ENCODE data around the gene CRMP1. TPM values are rescaled to one million over a fixed set of nuclear protein-coding genes. Genes with fewer than 3 reads are reported as not detected.
"Not testable (repeated sequence)": the region's sequence is repeated elsewhere in the genome, so short reads cannot be mapped to it uniquely, and the experiment has no call there.

CRMP1 gene
- total RNA-seq, 1 experiment from 2014 or later, result 77.5 TPM

DNA sequence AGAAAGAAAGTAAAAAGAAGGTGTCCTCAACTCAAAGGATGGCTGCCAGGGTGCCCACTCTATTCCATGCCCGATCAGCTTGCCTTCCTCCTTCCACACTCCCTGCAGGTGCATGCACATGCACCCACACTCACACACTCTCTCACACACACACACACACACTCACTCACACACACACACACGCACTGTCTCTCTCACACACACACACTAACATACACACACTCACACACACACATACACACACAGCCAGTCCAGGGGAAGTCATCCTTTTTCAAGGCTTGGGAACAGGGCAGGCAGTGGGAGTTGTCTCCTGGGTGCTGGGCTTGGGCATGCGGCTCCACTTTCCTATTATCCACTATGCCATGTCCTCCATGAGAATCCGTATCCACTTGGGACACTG, 50.4 kb downstream of the CRMP1 start:
- no peak for DNase-seq (ENCODE audit: low spot score)
- no peak for TF ChIP-seq EZH2 (IDR thresholded peaks at IDR 0.05; ENCODE audit: borderline replicate concordance, low read depth, low read length, poor library complexity, severe bottlenecking)
- TF ChIP-seq, protein P1, sequence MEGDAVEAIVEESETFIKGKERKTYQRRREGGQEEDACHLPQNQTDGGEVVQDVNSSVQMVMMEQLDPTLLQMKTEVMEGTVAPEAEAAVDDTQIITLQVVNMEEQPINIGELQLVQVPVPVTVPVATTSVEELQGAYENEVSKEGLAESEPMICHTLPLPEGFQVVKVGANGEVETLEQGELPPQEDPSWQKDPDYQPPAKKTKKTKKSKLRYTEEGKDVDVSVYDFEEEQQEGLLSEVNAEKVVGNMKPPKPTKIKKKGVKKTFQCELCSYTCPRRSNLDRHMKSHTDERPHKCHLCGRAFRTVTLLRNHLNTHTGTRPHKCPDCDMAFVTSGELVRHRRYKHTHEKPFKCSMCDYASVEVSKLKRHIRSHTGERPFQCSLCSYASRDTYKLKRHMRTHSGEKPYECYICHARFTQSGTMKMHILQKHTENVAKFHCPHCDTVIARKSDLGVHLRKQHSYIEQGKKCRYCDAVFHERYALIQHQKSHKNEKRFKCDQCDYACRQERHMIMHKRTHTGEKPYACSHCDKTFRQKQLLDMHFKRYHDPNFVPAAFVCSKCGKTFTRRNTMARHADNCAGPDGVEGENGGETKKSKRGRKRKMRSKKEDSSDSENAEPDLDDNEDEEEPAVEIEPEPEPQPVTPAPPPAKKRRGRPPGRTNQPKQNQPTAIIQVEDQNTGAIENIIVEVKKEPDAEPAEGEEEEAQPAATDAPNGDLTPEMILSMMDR (conservative IDR thresholded peaks at IDR 0.05; ENCODE audit: low read depth, low read length), result no peak
- Histone ChIP-seq H3K4me3 (ENCODE audit: low read depth, low read length, poor library complexity, severe bottlenecking) (no peak overlapping the region), H3K4me1 (ENCODE audit: insufficient read depth, low read length, poor library complexity, severe bottlenecking) (no peaks in the 10 kb centered on the region), H3K27me3 (replicated peaks; ENCODE audit: insufficient read depth, low read depth, low read length, poor library complexity) (no peaks in the 10 kb centered on the region), H3K9me3 (ENCODE audit: low read depth, low read length, poor library complexity, severe bottlenecking) (no peaks in the 10 kb centered on the region), H3K36me3 (ENCODE audit: insufficient read depth, low read length, poor library complexity, severe bottlenecking) (peaks cover 26% of the 10 kb centered on the region), H3K27ac (ENCODE audit: low read depth, low read length, poor library complexity, severe bottlenecking) (no peak overlapping the region)
- intact Hi-C loops (cut with micrococcal nuclease; ENCODE audit: unreplicated experiment), result no loop called here
- no TSS peak for BruUV-seq (replicated peaks)
- POLR2A ChIA-PET (ENCODE audit: low non-redundant PET), result no interaction called here
- CTCF ChIA-PET, result no interaction called here

DNA sequence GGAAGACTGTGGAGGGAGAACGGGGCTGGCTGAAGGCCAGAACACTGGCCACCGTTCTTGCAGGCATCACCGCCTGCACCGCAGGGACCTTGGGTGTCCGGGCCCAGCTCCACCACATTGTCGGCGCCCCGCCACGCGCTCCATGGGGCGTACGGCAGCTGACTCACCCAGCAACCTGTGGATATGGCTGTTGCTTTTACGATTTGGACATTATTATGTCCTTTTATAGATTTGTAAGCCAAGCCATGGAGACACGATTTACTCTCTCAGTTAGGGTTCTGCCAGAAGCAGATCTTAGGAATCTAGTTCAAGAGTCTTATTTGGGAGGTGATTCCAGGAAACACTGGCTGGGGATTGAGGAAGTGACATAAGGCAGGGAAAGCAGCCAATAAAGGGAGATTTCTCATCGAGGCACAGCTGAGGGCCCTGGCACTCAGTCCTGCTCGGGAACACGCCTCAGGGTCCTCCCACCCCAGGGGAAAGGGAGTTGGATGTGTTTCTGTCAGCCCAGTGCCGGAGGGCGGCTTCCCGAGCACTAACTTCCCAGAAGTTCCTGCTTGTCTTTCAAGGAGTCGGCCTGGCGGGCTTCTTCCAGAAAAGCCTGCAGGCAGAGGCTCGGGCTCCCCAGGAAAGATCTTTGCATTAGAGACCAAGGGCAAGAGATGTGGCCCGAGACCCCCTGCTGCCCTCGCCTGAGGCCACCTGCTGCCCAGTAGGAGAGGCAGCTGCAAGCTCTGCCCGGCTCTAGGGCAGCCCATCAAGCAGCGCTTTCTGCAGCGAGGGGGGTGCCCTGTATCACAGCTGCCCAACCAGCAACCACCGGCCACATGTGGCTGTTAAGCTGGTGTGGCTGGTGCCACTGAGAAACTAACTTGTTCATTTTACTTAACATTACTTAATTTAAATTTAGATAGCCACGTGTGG, 52.9 kb downstream of the CRMP1 start:
- H3K9me3 ChIP-seq (ENCODE audit: low read depth, low read length, poor library complexity, severe bottlenecking), result no peaks in the 10 kb centered on the region
- no peaks in the 10 kb centered on the region for H3K27me3 ChIP-seq (replicated peaks; ENCODE audit: insufficient read depth, low read depth, low read length, poor library complexity)
- BruUV-seq (replicated peaks), result no TSS peak
- peak overlapping the region; percentile 42 for H3K27ac ChIP-seq (ENCODE audit: low read depth, low read length, poor library complexity, severe bottlenecking)
- intact Hi-C loops (cut with micrococcal nuclease; ENCODE audit: unreplicated experiment), result no loop called here
- peak; percentile 37 for DNase-seq (ENCODE audit: low spot score)
- no peak overlapping the region for H3K4me3 ChIP-seq (ENCODE audit: low read depth, low read length, poor library complexity, severe bottlenecking)
- CTCF ChIA-PET, result no interaction called here
- H3K36me3 ChIP-seq (ENCODE audit: insufficient read depth, low read length, poor library complexity, severe bottlenecking), result peaks cover 34% of the 10 kb centered on the region
- POLR2A ChIA-PET (ENCODE audit: low non-redundant PET), result no interaction called here
- H3K4me1 ChIP-seq (ENCODE audit: insufficient read depth, low read length, poor library complexity, severe bottlenecking), result no peaks in the 10 kb centered on the region
- TF ChIP-seq, protein P1 (conservative IDR thresholded peaks at IDR 0.05; ENCODE audit: low read depth, low read length), result no peak
- TF ChIP-seq EZH2 (IDR thresholded peaks at IDR 0.05; ENCODE audit: borderline replicate concordance, low read depth, low read length, poor library complexity, severe bottlenecking), result no peak

DNA sequence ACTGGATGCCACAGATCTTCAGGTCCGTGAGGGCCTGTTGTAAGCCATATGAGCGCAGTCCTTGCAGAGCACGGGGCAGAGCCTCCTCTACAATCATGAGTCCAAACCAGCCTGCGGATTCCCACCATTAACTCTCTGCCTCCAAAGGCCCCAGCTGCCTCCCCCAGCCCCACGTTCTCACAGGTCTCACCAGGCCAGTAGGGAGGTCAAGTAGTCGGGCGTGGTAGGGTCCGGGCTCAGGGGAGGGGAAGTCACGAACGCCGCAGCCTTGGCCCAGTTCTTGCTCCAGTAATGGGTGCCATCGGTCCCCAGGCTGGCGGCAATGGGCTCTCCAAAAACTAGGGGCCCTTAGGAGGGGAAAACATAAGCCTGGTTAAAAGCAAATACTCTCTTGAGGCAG, 53.6 kb downstream of the CRMP1 start:
- DNase-seq (ENCODE audit: low spot score), result no peak
- BruUV-seq (replicated peaks), result no TSS peak
- intact Hi-C loops (cut with micrococcal nuclease; ENCODE audit: unreplicated experiment), result no loop called here
- Histone ChIP-seq H3K4me3 (ENCODE audit: low read depth, low read length, poor library complexity, severe bottlenecking) (no peak overlapping the region), H3K27me3 (replicated peaks; ENCODE audit: insufficient read depth, low read depth, low read length, poor library complexity) (no peaks in the 10 kb centered on the region), H3K36me3 (ENCODE audit: insufficient read depth, low read length, poor library complexity, severe bottlenecking) (peaks cover 41% of the 10 kb centered on the region), H3K4me1 (ENCODE audit: insufficient read depth, low read length, poor library complexity, severe bottlenecking) (no peaks in the 10 kb centered on the region), H3K27ac (ENCODE audit: low read depth, low read length, poor library complexity, severe bottlenecking) (no peak overlapping the region), H3K9me3 (ENCODE audit: low read depth, low read length, poor library complexity, severe bottlenecking) (no peaks in the 10 kb centered on the region)
- CTCF ChIA-PET, result no interaction called here
- TF ChIP-seq, protein P1 (conservative IDR thresholded peaks at IDR 0.05; ENCODE audit: low read depth, low read length), result no peak
- POLR2A ChIA-PET (ENCODE audit: low non-redundant PET), result no interaction called here

DNA sequence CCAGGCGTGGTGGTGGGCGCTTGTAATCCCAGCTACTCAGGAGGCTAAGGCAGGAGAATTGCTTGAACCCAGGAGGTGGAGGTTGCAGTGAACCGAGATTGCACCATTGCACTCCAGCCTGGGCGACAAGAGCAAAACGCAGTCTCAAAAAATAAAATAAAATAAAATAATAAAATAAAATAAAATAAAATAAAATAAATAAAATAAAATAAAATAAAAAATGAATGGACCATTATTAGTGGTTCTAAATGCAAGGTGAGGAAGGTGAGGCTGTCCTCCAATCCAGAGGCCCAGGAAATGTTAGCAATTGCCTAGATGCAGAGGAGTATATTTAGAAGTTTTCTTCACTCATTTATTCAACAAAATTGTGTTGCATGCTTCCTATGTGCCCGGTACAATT, 55.4 kb downstream of the CRMP1 start:
- H3K27me3 ChIP-seq (replicated peaks; ENCODE audit: insufficient read depth, low read depth, low read length, poor library complexity); POLR2A ChIA-PET (ENCODE audit: low non-redundant PET); intact Hi-C loops (cut with micrococcal nuclease; ENCODE audit: unreplicated experiment); CTCF ChIA-PET; H3K9me3 ChIP-seq (ENCODE audit: low read depth, low read length, poor library complexity, severe bottlenecking); BruUV-seq (replicated peaks); H3K4me1 ChIP-seq (ENCODE audit: insufficient read depth, low read length, poor library complexity, severe bottlenecking); DNase-seq (ENCODE audit: low spot score); H3K4me3 ChIP-seq (ENCODE audit: low read depth, low read length, poor library complexity, severe bottlenecking); H3K27ac ChIP-seq (ENCODE audit: low read depth, low read length, poor library complexity, severe bottlenecking): not testable (repeated sequence)
- peaks cover 35% of the 10 kb centered on the region for H3K36me3 ChIP-seq (ENCODE audit: insufficient read depth, low read length, poor library complexity, severe bottlenecking)

All from A673 (cell line).